ENCODE data around the gene GLYATL1B.
A peak's percentile ranks its signal among the peaks of the same experiment; 100 is the strongest.
"Not testable (repeated sequence)": the region's sequence is repeated elsewhere in the genome, so short reads cannot be mapped to it uniquely, and the experiment has no call there.

GLYATL1B gene

DNA sequence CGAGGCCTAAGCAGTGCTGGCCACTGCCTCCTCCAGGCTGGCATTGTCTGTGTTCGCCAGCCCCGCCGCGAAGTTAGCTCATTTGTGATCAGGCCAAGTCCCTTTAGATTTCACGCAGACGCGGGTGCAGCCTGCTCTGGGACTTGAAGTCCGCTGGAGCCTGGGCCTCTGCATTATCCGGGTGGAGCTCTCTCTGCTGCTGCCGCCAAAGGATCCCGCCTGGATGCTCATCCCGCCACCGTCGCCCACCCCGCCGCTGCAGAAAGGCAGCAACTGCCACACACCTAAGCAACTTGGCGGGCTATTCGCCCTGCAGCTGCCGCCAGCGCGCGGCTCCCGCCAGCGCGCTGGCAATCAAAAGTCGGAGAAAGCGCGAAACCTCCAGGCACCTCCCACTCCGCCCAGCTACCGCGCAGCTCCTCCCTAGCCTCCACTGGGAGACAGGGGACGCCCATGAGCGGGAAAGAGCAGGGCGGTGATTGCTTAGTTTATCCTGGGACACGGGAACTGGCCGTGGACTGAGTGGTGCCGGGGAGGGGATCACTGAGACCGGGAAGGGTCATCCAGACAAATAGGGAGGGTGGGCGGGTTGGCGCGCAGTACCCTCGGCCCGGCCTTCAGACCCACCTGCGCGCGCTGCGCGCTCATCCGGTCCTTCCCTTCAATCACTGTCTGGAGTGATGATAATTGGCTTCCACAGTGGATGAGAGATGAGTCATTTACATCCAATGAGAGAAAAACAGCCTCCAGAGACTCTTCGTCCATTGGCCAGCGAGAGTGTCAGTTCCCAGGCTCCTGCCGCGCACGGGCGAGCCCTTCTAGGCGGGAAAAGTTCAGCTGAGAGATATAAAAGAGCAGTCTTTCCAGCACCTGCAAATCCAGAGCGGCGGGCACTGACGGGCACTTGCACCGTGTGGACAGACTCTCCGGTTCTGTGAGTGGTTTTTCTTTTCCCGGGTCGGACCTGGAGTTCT lies 20.5 kb downstream of the GLYATL1B start, which contains the start of gene FAM111B:
Gene FAM111B, plus strand, starts transcription at position 875 of the 974 bp plus-strand sequence. CDS start 2,389 bp downstream, outside the sequence.
- Histone ChIP-seq H3K36me3 (ENCODE audit: control insufficient read depth, insufficient read depth, low read length) (no peaks in the 10 kb centered on the region), H3K27me3 (ENCODE audit: control insufficient read depth, insufficient read depth, low read length) (no peaks in the 10 kb centered on the region), H3K4me3 (ENCODE audit: low read length) (peak within 1 kb of the TSS; percentile 66), H3K9ac (ENCODE audit: low read length) (no peak within 1 kb of the TSS), H3K4me1 (ENCODE audit: control insufficient read depth, insufficient read depth, low read length) (peaks cover 3% of the 10 kb centered on the region), H3K27ac (ENCODE audit: low read depth, low read length) (no peak within 1 kb of the TSS)

DNA sequence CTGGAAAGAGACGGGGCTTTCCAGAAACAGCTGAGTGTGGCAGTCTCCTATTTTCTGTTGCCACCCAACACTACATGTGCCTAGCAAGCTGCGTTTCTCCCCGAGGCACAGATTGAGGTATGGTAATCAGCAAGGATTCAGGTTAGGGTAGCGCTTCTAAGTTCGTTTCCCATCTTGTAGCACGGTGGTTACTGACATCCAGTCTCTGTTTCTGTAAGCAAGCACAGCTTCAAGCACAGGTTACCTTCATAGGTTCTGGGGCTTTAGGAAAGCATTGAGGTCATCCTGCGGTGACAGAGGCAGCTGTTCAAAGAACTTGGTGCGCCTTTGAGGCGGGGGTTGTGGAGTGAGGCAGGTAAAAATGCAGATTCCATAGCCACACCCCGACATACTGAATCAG lies 21.6 kb downstream of the GLYATL1B start:
- not testable (repeated sequence) for H3K27ac ChIP-seq (ENCODE audit: low read depth, low read length); H3K27me3 ChIP-seq (ENCODE audit: control insufficient read depth, insufficient read depth, low read length); H3K4me1 ChIP-seq (ENCODE audit: control insufficient read depth, insufficient read depth, low read length); H3K36me3 ChIP-seq (ENCODE audit: control insufficient read depth, insufficient read depth, low read length); H3K9ac ChIP-seq (ENCODE audit: low read length)
- peak overlapping the region; percentile 66 for H3K4me3 ChIP-seq (ENCODE audit: low read length)

DNA sequence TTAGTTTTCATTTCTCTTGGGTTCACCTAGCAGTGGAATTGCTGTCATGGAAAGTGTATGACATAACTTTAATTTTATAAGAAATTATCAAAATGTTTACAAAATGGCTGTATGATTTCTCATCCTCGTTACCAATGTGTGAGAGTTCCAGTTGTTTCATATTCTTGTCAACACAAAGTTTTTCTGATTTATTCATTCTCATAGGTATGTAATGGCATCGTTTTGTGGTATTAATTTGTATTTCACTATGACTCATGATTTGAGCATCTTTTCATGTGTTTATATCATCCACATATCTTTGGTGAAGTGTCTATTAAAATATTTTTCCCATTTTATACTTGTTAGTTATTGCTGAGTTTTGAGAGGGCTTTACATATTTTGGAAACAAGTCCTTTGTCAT lies 26.4 kb downstream of the GLYATL1B start:
- no peaks in the 10 kb centered on the region for H3K4me1 ChIP-seq (ENCODE audit: control insufficient read depth, insufficient read depth, low read length)
- H3K27ac ChIP-seq (ENCODE audit: low read depth, low read length), result no peak overlapping the region
- H3K4me3 ChIP-seq (ENCODE audit: low read length), result no peak overlapping the region
- no peak overlapping the region for H3K9ac ChIP-seq (ENCODE audit: low read length)
- H3K27me3 ChIP-seq (ENCODE audit: control insufficient read depth, insufficient read depth, low read length), result no peaks in the 10 kb centered on the region
- H3K36me3 ChIP-seq (ENCODE audit: control insufficient read depth, insufficient read depth, low read length), result no peaks in the 10 kb centered on the region

DNA sequence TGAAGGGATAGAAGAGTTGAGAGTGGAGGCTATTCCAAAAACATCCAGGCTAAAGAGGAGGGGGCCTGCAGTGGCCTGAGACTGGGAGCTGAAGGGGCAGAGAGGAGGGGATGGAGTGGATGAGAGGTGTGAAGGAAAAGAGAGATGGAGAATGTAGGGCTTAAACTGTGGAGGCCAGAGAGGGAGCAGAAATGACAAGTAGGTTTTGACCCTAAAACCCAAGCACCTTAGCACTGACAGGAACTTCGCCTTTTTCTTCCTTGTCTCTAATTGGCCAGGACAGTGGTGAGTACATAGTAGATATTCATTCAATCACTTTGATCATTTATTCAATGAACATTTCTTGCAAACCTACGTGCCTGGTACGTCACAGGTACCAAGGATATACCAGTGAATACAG lies 28.2 kb downstream of the GLYATL1B start:
- Histone ChIP-seq H3K27me3 (ENCODE audit: control insufficient read depth, insufficient read depth, low read length) (no peaks in the 10 kb centered on the region), H3K4me1 (ENCODE audit: control insufficient read depth, insufficient read depth, low read length) (no peaks in the 10 kb centered on the region), H3K9ac (ENCODE audit: low read length) (no peak overlapping the region), H3K4me3 (ENCODE audit: low read length) (no peak overlapping the region), H3K36me3 (ENCODE audit: control insufficient read depth, insufficient read depth, low read length) (peaks cover 2% of the 10 kb centered on the region), H3K27ac (ENCODE audit: low read depth, low read length) (no peak overlapping the region)

DNA sequence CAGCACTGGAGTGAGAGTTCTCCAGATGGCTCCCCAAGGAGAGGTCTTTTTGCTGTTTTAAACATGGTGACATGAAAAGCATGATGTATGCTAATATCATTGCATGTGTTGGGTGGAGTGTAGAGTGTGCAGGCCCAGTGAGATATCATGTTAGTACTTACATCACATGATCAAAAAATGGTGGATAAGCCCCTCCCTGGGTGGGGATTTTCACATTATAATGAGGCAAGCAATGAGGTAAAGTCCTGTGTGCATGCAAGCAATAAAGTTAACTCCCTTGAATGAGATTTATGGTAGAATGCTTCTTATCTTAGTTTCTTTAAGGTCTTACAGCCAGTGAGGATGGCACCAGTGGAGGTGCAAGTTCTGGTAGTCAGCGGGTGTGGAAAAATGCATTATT lies 29.4 kb downstream of the GLYATL1B start:
- Histone ChIP-seq H3K9ac (ENCODE audit: low read length) (no peak overlapping the region), H3K27ac (ENCODE audit: low read depth, low read length) (no peak overlapping the region), H3K4me1 (ENCODE audit: control insufficient read depth, insufficient read depth, low read length) (no peaks in the 10 kb centered on the region), H3K27me3 (ENCODE audit: control insufficient read depth, insufficient read depth, low read length) (no peaks in the 10 kb centered on the region), H3K4me3 (ENCODE audit: low read length) (no peak overlapping the region), H3K36me3 (ENCODE audit: control insufficient read depth, insufficient read depth, low read length) (peaks cover 2% of the 10 kb centered on the region)

DNA sequence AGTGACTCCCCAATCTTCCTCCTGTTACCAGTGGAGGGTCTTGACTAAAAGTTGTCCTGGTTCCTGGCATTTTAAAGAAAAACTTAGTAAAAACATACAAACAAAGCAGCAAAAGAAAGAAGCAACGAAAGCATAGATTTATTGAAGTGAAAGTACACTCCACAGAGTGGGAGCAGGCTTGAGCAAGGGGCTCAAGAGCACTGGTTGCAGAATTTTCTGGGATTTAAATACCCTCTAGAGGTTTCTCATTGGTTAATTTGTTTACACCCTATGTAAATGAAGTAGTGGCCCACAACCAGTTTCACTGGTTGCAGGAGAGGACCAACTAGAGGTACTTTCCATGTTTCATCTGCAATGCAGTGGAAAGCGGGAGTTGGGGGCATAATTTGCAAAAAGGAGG lies 31.7 kb downstream of the GLYATL1B start:
- Histone ChIP-seq H3K9ac (ENCODE audit: low read length) (no peak overlapping the region), H3K4me3 (ENCODE audit: low read length) (no peak overlapping the region), H3K36me3 (ENCODE audit: control insufficient read depth, insufficient read depth, low read length) (peaks cover 2% of the 10 kb centered on the region), H3K4me1 (ENCODE audit: control insufficient read depth, insufficient read depth, low read length) (no peaks in the 10 kb centered on the region), H3K27ac (ENCODE audit: low read depth, low read length) (no peak overlapping the region), H3K27me3 (ENCODE audit: control insufficient read depth, insufficient read depth, low read length) (no peaks in the 10 kb centered on the region)

DNA sequence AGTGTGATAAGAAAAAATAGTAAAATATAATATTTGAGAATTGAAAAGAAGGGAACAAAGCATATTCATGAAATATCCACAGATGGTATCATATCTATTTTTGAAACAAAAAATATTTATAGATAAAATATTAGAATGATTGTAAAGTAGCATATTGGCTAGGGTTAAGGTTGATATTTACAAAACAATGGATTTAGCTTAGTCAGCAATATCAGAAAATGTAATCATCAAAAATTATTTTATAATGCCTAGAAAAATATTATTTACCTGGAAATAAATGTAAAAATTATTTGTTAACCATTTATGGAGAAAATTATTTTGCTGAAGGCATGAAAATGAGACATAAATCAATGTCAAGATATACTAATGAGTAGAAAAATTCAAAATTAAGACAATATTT lies 33.7 kb downstream of the GLYATL1B start:
- H3K36me3 ChIP-seq (ENCODE audit: control insufficient read depth, insufficient read depth, low read length), result peaks cover 2% of the 10 kb centered on the region
- H3K4me3 ChIP-seq (ENCODE audit: low read length), result no peak overlapping the region

DNA sequence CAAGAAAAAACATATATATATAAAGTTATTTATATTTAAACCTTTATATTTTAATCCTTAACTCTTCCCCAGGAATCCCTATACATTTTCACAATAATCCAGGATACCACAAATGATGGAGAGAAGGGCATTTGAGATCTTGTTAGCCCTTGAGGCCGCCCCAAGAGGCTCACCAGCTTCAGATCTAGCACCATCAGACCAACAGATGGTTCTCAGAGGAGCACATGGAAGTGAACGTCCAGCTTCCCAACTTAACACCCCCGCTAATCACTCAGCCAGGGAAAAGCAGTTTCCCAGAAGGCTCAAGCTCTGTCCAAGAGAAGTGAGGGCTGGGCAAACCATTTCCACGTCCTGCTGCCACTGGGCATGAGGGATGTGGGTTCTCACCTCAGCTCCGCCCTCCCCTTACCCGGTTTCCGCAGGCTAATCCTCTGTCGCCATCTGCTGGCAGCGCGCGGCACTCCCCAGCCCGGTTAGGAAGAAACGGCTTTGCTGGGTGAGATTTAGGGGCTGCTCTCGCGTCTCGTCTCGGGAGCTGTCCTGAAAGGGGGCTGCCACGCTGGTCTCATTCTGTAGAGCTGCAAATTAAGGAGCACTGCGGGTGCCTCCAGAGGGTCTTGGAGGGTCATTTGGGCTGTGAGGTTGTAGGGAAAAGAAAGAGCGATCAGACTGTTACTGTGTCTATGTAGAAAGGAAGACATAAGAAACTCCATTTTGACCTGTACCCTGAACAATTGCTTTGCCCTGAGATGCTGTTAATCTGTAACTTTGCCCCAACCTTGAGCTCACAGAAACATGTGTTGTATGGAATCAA lies 49.7 kb downstream of the GLYATL1B start:
- Histone ChIP-seq H3K36me3 (ENCODE audit: control insufficient read depth, insufficient read depth, low read length) (peaks cover 9% of the 10 kb centered on the region), H3K27me3 (ENCODE audit: control insufficient read depth, insufficient read depth, low read length) (no peaks in the 10 kb centered on the region), H3K27ac (ENCODE audit: low read depth, low read length) (no peak overlapping the region), H3K4me1 (ENCODE audit: control insufficient read depth, insufficient read depth, low read length) (no peaks in the 10 kb centered on the region), H3K9ac (ENCODE audit: low read length) (no peak overlapping the region), H3K4me3 (ENCODE audit: low read length) (no peak overlapping the region)

More for the DNA sequence above, 33.7 kb downstream of the GLYATL1B start:
- Histone ChIP-seq H3K27ac (ENCODE audit: low read depth, low read length) (no peak overlapping the region), H3K27me3 (ENCODE audit: control insufficient read depth, insufficient read depth, low read length) (no peaks in the 10 kb centered on the region), H3K4me1 (ENCODE audit: control insufficient read depth, insufficient read depth, low read length) (no peaks in the 10 kb centered on the region), H3K9ac (ENCODE audit: low read length) (no peak overlapping the region)

DNA sequence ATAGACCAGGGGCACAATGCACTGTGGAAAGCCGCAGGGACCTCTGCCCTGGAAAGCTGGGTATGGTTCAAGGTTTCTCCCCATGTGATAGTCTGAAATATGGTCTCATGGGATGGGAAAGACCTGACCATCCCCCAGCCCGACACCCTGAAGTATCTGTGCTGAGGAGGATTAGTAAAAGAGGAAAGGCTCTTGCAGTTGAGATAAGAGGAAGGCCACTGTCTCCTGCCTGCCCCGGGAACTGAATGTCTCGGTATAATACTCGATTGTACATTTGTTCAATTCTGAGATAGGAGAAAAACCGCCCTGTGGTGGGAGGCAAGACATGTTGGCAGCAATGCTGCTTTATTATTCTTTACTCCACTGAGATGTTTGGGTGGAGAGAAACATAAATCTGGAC lies 50.4 kb downstream of the GLYATL1B start:
- not testable (repeated sequence) for H3K27me3 ChIP-seq (ENCODE audit: control insufficient read depth, insufficient read depth, low read length); H3K4me1 ChIP-seq (ENCODE audit: control insufficient read depth, insufficient read depth, low read length); H3K27ac ChIP-seq (ENCODE audit: low read depth, low read length); H3K36me3 ChIP-seq (ENCODE audit: control insufficient read depth, insufficient read depth, low read length); H3K9ac ChIP-seq (ENCODE audit: low read length); H3K4me3 ChIP-seq (ENCODE audit: low read length)

DNA sequence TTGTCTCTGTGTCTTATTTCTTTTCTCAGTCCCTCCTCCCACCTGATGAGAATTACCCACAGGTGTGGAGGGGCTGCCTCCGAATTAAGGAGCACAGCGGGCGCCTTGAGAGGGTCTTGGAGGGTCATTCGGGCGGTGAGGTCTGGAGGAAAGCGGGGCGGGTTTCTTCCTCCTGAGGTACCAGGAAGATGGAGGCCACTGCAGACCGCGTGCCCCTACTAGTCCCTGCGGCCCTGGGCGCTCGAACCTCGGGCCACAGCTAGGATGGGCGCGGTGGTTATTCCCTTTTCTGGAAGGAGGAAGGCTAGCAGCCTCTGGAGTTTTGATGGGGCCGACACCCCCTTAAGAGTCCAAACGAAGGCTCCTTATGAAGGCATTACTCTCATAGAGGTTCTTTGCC lies 51.1 kb downstream of the GLYATL1B start:
- peaks cover 5% of the 10 kb centered on the region for H3K36me3 ChIP-seq (ENCODE audit: control insufficient read depth, insufficient read depth, low read length)
- H3K4me3 ChIP-seq (ENCODE audit: low read length), result no peak overlapping the region
- H3K4me1 ChIP-seq (ENCODE audit: control insufficient read depth, insufficient read depth, low read length), result peaks cover 3% of the 10 kb centered on the region
- H3K9ac ChIP-seq (ENCODE audit: low read length), result no peak overlapping the region
- no peak overlapping the region for H3K27ac ChIP-seq (ENCODE audit: low read depth, low read length)
- no peaks in the 10 kb centered on the region for H3K27me3 ChIP-seq (ENCODE audit: control insufficient read depth, insufficient read depth, low read length)

DNA sequence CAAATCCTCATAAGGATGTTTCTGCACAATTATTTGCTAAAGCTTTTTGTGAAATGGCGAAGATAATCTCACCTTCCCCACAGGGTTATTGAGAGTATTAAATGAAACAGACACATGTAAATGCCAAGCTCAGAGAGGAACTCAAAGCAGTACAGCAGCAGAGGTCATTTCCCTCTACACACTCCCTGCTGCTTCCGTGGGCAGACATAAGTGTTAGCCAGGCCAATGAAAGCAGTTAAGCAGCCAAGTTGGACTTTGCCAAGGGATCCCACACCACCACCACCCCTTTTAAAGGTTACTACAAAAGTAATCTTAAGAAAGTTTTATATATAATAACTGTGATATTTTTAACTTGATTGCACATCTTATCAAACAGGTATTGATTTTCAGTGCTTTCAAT lies 52.5 kb downstream of the GLYATL1B start:
- H3K4me3 ChIP-seq (ENCODE audit: low read length), result no peak overlapping the region
- no peak overlapping the region for H3K27ac ChIP-seq (ENCODE audit: low read depth, low read length)
- no peak overlapping the region for H3K9ac ChIP-seq (ENCODE audit: low read length)
- H3K27me3 ChIP-seq (ENCODE audit: control insufficient read depth, insufficient read depth, low read length), result no peaks in the 10 kb centered on the region
- peaks cover 3% of the 10 kb centered on the region for H3K4me1 ChIP-seq (ENCODE audit: control insufficient read depth, insufficient read depth, low read length)
- peaks cover 5% of the 10 kb centered on the region for H3K36me3 ChIP-seq (ENCODE audit: control insufficient read depth, insufficient read depth, low read length)

DNA sequence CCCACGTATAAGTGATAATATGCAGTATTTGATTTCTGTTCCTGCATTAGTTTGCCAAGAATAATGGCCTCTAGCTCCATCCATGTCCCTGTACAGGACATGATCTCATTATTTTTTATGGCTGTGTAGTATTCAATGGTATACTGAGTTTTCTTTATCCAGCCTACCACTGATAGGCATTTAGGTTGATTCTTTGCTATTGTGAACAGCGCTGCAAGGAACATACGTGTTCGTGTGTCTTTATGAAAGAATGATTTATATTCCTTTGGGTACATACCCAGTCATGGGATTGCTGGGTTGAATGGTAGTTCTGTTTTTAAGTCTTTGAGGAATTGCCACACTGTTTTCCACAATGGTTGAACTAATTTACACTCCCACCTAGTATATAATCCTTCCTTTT lies 55.1 kb downstream of the GLYATL1B start:
- Histone ChIP-seq H3K4me3 (ENCODE audit: low read length) (no peak overlapping the region), H3K36me3 (ENCODE audit: control insufficient read depth, insufficient read depth, low read length) (no peaks in the 10 kb centered on the region), H3K4me1 (ENCODE audit: control insufficient read depth, insufficient read depth, low read length) (peaks cover 9% of the 10 kb centered on the region), H3K9ac (ENCODE audit: low read length) (no peak overlapping the region), H3K27ac (ENCODE audit: low read depth, low read length) (no peak overlapping the region), H3K27me3 (ENCODE audit: control insufficient read depth, insufficient read depth, low read length) (no peaks in the 10 kb centered on the region)
